ENCODE results near the gene SCUBE1.

SCUBE1 gene

GRCh38 chr22:43159484-43160178, 183.5 kb downstream of the SCUBE1 start:
- TF ChIP-seq CTCF (IDR thresholded peaks at IDR 0.05; ENCODE audit: low read depth, low read length): peak; percentile 40
- Histone ChIP-seq H3K36me3 (peaks cover 24% of the 10 kb centered on the region), H3K4me3 (ENCODE audit: low read depth, low read length) (no peak overlapping the region), H3K9me3 (no peaks in the 10 kb centered on the region), H3K4me1 (peaks cover 8% of the 10 kb centered on the region), H3K27me3 (no peaks in the 10 kb centered on the region)
- peak; percentile 47 for DNase-seq

- H3K4me3 ChIP-seq (ENCODE audit: low read depth, low read length): no peak overlapping the region
- no peak for DNase-seq
These were observed 184.2 kb downstream of the SCUBE1 start for GRCh38 chr22:43158778-43159483.

GRCh38 chr22:43157874-43158546, 185.2 kb downstream of the SCUBE1 start:
- no peak for TF ChIP-seq CTCF (IDR thresholded peaks at IDR 0.05; ENCODE audit: low read depth, low read length)
- peaks cover 8% of the 10 kb centered on the region for H3K4me1 ChIP-seq
- no peaks in the 10 kb centered on the region for H3K27me3 ChIP-seq
- no peaks in the 10 kb centered on the region for H3K9me3 ChIP-seq
- H3K36me3 ChIP-seq: peaks cover 24% of the 10 kb centered on the region
- no peak for DNase-seq
- H3K4me3 ChIP-seq (ENCODE audit: low read depth, low read length): no peak overlapping the region

More at GRCh38 chr22:43158778-43159483, 184.2 kb downstream of the SCUBE1 start:
- H3K4me1 ChIP-seq: peaks cover 8% of the 10 kb centered on the region
- no peaks in the 10 kb centered on the region for H3K27me3 ChIP-seq
- TF ChIP-seq CTCF (IDR thresholded peaks at IDR 0.05; ENCODE audit: low read depth, low read length): no peak
- peaks cover 24% of the 10 kb centered on the region for H3K36me3 ChIP-seq
- H3K9me3 ChIP-seq: no peaks in the 10 kb centered on the region

GRCh38 chr22:43156413-43156812, 186.8 kb downstream of the SCUBE1 start:
- Histone ChIP-seq H3K9me3 (no peaks in the 10 kb centered on the region), H3K36me3 (peaks cover 18% of the 10 kb centered on the region), H3K4me1 (peaks cover 8% of the 10 kb centered on the region), H3K4me3 (ENCODE audit: low read depth, low read length) (no peak overlapping the region), H3K27me3 (no peaks in the 10 kb centered on the region; the same call in 1 of the 2 replicates)
- DNase-seq: no peak
- no peak for TF ChIP-seq CTCF (IDR thresholded peaks at IDR 0.05; ENCODE audit: low read depth, low read length)

GRCh38 chr22:43155789-43156188, 187.4 kb downstream of the SCUBE1 start:
- H3K4me1 ChIP-seq: peaks cover 8% of the 10 kb centered on the region
- H3K4me3 ChIP-seq (ENCODE audit: low read depth, low read length): no peak overlapping the region
- peaks cover 15% of the 10 kb centered on the region for H3K36me3 ChIP-seq
- no peak for TF ChIP-seq CTCF (IDR thresholded peaks at IDR 0.05; ENCODE audit: low read depth, low read length)
- DNase-seq: peak; percentile 44
- no peaks in the 10 kb centered on the region for H3K9me3 ChIP-seq
- H3K27me3 ChIP-seq: no peaks in the 10 kb centered on the region; the same call in 1 of the 2 replicates

All from BE2C (cell line).